ENCODE measurements around the gene PFDN4. TPM values are rescaled to one million over a fixed set of nuclear protein-coding genes. Genes with fewer than 3 reads are reported as not detected.

The PFDN4 gene
- total RNA-seq, 2 experiments from 2014 or later: 38.4 to 40.3 TPM

DNA sequence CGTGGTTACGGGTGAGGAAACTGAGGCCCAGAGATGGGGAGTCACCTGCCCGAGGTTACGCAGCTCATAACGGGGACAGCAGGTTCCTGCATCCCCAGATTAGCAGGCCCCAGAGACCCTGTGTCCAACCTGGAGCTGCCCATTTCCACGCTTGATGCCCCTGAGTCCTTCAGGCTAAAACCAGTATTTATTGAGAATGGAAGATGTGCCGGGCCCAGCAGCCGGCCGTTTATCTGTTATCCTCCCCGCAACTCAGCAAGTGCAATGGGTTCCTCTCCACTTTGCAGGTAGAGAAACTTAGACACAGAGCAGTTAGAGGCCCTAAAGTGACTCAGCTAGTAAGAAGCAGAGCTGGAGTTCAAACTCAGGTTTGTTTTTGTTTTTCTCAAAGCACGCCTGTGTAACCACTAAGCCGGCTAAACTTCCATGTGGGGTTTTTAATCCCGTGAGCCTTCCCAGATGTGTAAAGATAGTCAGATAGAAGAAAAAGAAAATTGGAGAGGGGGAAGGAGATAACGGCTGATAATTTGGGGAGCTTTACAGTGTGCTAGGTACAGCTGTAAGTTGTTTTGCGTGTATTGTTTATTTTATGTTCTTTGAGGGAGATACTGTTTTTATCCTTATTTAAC is 775 bp downstream of the PFDN4 start:
- Mint-ChIP-seq H3K9me3 (no peaks in the 10 kb centered on the region), H3K27me3 (no peaks in the 10 kb centered on the region), H3K36me3 (no peaks in the 10 kb centered on the region), H3K27ac (peak overlapping the region; percentile 57), H3K4me1 (ENCODE audit: low read depth) (peaks cover 51% of the 10 kb centered on the region), H3K4me3 (peak overlapping the region; percentile 86)
- DNase-seq: peak; percentile 35
- CTCF ChIA-PET: interaction anchor here (0.6 to 2.8 kb wide), 12 partner anchors 10 to 439 kb away, joined by 3 to 18 read pairs (median 6); no protein-coding TSS in a partner anchor
- POLR2A ChIA-PET: interaction anchor here (1.1 kb wide), 1 partner anchor 13 kb away, joined by 3 read pairs; no protein-coding TSS in a partner anchor
- intact Hi-C loops (cut with micrococcal nuclease): loop anchor here (5.0 to 10.0 kb wide), 2 partner anchors 79 to 614 kb away; partner anchors contain the start of gene ZNF217

DNA sequence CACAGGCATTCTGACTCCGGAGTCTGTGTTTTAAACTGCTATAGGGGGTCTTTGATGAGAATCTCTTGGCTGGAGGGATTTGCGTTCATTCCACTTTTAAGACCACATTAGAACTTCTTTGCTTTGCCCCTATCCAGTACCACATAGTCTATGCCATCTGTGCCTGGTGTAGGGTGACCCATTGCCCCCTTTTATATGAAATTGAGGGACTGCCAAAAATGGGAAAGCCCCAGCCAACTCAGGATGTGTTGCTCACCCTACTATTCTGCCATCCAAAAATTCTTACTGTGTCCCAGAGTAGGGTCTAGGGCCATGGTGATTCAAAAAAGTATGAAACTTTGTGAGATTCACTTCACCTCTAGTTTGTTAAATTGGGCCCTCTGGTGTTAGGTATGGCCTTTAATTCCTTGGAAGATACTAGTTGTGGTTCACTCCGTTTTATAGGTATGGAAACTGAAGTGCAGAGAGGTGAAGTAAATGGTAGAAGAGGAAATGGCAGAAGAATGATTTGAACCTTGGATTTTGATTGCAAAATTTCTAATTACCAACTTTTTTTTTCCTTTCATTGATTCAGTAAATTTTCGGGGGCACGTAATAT is 1.4 kb downstream of the PFDN4 start:
- no peaks in the 10 kb centered on the region for H3K36me3 Mint-ChIP-seq
- DNase-seq: no peak
- H3K4me1 Mint-ChIP-seq (ENCODE audit: low read depth): peaks cover 51% of the 10 kb centered on the region
- H3K27ac Mint-ChIP-seq: no peak overlapping the region
- ChIA-PET CTCF (interaction anchor here (1.0 to 2.8 kb wide), 6 partner anchors 9 to 439 kb away, joined by 3 to 18 read pairs (median 10); no protein-coding TSS in a partner anchor), POLR2A (no interaction called here)
- H3K4me3 Mint-ChIP-seq: peak overlapping the region; percentile 86
- H3K9me3 Mint-ChIP-seq: no peaks in the 10 kb centered on the region
- no peaks in the 10 kb centered on the region for H3K27me3 Mint-ChIP-seq
- intact Hi-C loops (cut with micrococcal nuclease): loop anchor here (5.0 to 10.0 kb wide), 2 partner anchors 78 to 615 kb away; partner anchors contain the start of gene ZNF217

DNA sequence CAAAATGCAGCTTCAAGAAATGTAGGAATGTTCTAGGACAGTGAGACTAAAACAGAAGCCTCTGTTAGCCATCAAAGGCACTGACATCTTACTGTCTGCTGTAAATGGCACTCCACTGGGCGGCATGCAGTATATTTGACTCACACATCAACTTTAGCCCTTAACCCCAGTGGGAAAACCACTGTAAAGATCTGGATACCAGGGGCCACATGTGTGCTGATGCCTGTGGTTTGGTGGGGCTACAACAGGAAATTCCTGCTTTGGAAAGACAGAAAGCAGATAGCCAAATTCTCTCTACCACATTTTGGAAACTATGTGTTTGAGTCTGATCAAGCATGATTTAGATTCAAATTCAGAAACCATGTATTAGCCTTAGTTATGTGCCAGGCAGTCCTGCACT is 4.3 kb downstream of the PFDN4 start:
- H3K4me3 Mint-ChIP-seq: no peak overlapping the region
- no peaks in the 10 kb centered on the region for H3K9me3 Mint-ChIP-seq
- intact Hi-C loops (cut with micrococcal nuclease): no loop called here
- POLR2A ChIA-PET: no interaction called here
- no peak for DNase-seq
- CTCF ChIA-PET: interaction anchor here (1.7 kb wide), 1 partner anchor 12 kb away, joined by 6 read pairs; no protein-coding TSS in a partner anchor
- no peaks in the 10 kb centered on the region for H3K27me3 Mint-ChIP-seq
- peaks cover 37% of the 10 kb centered on the region for H3K4me1 Mint-ChIP-seq (ENCODE audit: low read depth)
- no peak overlapping the region for H3K27ac Mint-ChIP-seq
- peaks cover 9% of the 10 kb centered on the region for H3K36me3 Mint-ChIP-seq

DNA sequence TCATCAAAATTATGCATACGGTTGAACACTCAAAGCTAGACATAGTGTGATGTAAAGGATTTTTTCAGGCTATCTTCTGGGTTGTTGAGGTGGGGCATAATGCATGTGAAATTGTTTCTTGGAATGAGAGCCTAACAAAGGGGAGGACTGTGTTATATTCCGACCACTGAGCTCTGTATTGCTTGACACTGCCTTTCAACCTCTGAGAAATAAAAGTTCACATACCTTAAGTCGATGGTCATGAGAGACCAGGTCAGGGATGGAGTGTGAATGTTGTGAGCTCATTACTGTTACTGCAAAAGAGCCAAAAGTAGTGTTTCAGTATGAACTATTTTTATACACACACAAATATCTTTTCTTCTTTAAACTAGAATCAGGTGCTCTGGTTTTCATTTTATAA is 5.0 kb downstream of the PFDN4 start:
- intact Hi-C loops (cut with micrococcal nuclease): no loop called here
- ChIA-PET CTCF (interaction anchor here (1.2 to 2.5 kb wide), 3 partner anchors 9 to 109 kb away, joined by 4 to 6 read pairs (median 6); no protein-coding TSS in a partner anchor), POLR2A (no interaction called here)
- Mint-ChIP-seq H3K4me1 (ENCODE audit: low read depth) (peaks cover 35% of the 10 kb centered on the region), H3K36me3 (peaks cover 11% of the 10 kb centered on the region), H3K27ac (no peak overlapping the region), H3K9me3 (no peaks in the 10 kb centered on the region), H3K4me3 (no peak overlapping the region), H3K27me3 (no peaks in the 10 kb centered on the region)
- no peak for DNase-seq

DNA sequence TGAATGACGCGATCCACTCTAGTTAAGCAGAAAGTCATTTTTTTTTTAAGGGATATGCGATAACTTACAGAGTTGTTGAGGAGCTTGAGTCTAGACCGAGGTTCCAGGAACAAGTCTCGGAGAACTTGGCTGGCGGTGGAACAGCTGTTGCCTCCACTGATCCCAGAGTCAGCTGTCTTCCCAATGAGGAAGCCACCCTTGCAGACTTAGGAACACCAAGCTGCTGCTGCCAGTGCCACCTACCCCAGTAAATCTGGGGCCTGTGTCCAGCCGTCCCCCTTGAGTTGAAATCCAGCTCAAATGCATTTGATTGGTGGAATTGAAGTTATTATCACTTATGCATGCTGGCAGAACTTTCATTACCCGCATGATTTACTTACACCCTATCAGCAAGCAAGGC is 6.7 kb downstream of the PFDN4 start:
- POLR2A ChIA-PET: no interaction called here
- Mint-ChIP-seq H3K9me3 (no peaks in the 10 kb centered on the region), H3K4me3 (no peak overlapping the region), H3K4me1 (ENCODE audit: low read depth) (peaks cover 25% of the 10 kb centered on the region), H3K27ac (no peak overlapping the region), H3K27me3 (no peaks in the 10 kb centered on the region), H3K36me3 (peaks cover 14% of the 10 kb centered on the region)
- intact Hi-C loops (cut with micrococcal nuclease): no loop called here
- no peak for DNase-seq
- CTCF ChIA-PET: interaction anchor here (0.7 to 2.5 kb wide), 4 partner anchors 15 to 114 kb away, joined by 3 to 6 read pairs (median 6); no protein-coding TSS in a partner anchor

DNA sequence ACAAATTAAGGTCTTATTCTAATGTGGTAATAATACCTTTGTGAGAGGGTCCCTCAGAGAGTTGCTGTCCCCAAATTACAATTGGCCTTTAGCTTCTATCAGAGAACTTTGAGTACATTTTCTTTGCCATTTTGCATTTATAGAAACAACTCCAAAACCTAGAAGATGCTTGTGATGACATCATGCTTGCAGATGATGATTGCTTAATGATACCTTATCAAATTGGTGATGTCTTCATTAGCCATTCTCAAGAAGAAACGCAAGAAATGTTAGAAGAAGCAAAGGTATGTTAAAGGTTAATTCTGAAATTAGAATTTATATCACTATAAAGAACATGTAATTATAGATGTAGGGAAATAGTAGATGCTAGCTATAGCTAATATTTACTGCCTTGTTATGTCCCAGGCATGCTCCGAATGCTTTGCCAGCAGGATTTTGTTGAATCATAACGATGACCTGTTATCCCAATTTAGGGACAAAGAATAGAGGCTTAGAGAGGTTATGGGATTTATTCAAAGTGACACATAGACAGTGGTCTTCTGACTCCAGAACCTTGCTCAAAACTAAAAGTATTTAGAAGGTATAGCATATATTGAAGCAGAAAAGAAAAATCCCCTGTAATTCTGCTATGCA is 7.4 kb downstream of the PFDN4 start:
- Mint-ChIP-seq H3K4me1 (ENCODE audit: low read depth) (peaks cover 18% of the 10 kb centered on the region), H3K4me3 (no peak overlapping the region), H3K27me3 (no peaks in the 10 kb centered on the region), H3K36me3 (peaks cover 14% of the 10 kb centered on the region), H3K27ac (no peak overlapping the region), H3K9me3 (no peaks in the 10 kb centered on the region)
- DNase-seq: no peak
- CTCF ChIA-PET: interaction anchor here (2.1 to 2.5 kb wide), 2 partner anchors 15 to 112 kb away, joined by 6 read pairs; no protein-coding TSS in a partner anchor
- intact Hi-C loops (cut with micrococcal nuclease): no loop called here
- POLR2A ChIA-PET: no interaction called here

DNA sequence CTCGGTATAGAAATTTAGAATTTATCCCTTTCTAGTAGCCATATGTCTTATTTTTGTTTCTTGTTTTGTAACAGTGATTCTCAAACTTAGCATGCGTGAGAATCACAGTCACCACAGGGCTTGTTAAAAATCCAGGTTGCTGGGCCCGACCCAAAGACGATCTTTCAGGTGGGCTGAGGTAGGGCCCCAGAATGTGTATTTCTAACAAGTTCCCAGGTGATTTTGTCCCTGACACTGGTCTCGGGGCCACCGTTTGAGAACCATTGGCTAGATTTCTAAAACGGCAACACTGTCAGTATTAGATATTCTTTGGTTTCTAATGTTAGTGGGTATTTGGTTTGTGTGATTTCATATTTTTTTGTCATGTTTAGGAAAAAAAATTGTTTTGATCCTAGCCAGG is 9.9 kb downstream of the PFDN4 start:
- intact Hi-C loops (cut with micrococcal nuclease): no loop called here
- Mint-ChIP-seq H3K27ac (no peak overlapping the region), H3K9me3 (no peaks in the 10 kb centered on the region), H3K36me3 (peaks cover 14% of the 10 kb centered on the region), H3K27me3 (no peaks in the 10 kb centered on the region), H3K4me1 (ENCODE audit: low read depth) (peaks cover 28% of the 10 kb centered on the region), H3K4me3 (no peak overlapping the region)
- DNase-seq: no peak
- POLR2A ChIA-PET: no interaction called here
- CTCF ChIA-PET: interaction anchor here (2.6 kb wide), 1 partner anchor 10 kb away, joined by 18 read pairs; the partner anchor contains the start of gene PFDN4

DNA sequence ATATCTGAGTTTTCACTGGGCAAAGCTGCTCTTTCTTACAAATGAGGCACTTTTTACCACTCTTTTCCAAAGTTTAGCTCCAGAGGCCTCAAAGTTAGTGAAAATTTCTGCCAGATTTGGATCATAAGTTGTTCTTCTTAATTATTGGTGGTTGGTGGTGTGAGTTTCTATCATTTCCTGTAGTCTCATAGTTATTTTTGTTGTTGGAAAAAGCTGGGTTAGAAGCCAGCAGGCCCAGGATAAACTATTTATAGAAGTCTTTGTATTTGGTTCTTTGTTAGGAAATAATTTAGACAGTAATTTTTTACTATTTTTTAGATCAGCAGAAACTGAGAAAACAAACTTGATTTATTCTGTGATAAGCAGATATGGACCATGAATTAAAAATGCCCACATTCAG is 10.6 kb downstream of the PFDN4 start:
- no peak for DNase-seq
- Mint-ChIP-seq H3K4me1 (ENCODE audit: low read depth) (peaks cover 26% of the 10 kb centered on the region), H3K36me3 (peaks cover 14% of the 10 kb centered on the region), H3K4me3 (no peak overlapping the region), H3K27ac (no peak overlapping the region), H3K9me3 (no peaks in the 10 kb centered on the region), H3K27me3 (no peaks in the 10 kb centered on the region)
- POLR2A ChIA-PET: no interaction called here
- CTCF ChIA-PET: interaction anchor here (0.6 to 2.6 kb wide), 5 partner anchors 11 to 430 kb away, joined by 3 to 18 read pairs (median 6); partner anchors contain the start of gene PFDN4
- intact Hi-C loops (cut with micrococcal nuclease): no loop called here

DNA sequence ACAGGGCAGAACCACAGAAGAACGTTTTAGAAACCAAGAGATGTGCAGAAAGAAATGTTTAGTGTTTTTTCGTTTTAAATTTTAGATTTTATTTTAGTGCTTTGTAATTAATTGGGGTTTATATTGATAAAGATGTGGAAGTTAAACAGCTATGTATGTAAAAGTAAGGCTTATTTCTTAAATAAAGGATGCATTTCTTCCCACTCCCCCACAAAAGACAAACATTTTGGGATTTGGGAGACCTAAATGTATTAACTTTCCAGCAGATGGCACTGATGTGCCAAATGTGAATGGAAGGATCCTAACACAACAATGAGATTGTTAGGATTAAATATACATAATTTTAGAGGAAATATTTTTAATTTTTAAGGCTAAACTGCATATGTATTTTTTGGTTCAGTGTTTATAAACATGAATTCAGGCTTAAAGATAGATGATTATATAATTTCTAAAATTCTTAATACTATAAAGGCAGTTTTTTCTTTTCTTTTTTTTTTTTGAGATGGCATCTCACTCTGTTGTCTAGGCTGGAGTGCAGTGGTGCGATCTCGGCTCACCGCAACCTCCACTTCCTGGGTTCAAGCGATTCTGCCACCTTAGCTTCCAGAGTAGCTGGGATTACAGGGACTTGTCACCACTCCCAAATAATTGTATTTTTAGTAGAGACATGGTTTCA is 12.0 kb downstream of the PFDN4 start:
- POLR2A ChIA-PET: no interaction called here
- H3K36me3 Mint-ChIP-seq: peaks cover 13% of the 10 kb centered on the region
- no peak overlapping the region for H3K4me3 Mint-ChIP-seq
- DNase-seq: no peak
- no peak overlapping the region for H3K27ac Mint-ChIP-seq
- no peaks in the 10 kb centered on the region for H3K27me3 Mint-ChIP-seq
- peaks cover 24% of the 10 kb centered on the region for H3K4me1 Mint-ChIP-seq (ENCODE audit: low read depth)
- CTCF ChIA-PET: interaction anchor here (0.6 to 2.6 kb wide), 7 partner anchors 9 to 428 kb away, joined by 3 to 18 read pairs (median 3); partner anchors contain the start of gene PFDN4
- no peaks in the 10 kb centered on the region for H3K9me3 Mint-ChIP-seq
- intact Hi-C loops (cut with micrococcal nuclease): loop anchor here (2.0 kb wide), 1 partner anchor 427 kb away; no protein-coding TSS in a partner anchor

DNA sequence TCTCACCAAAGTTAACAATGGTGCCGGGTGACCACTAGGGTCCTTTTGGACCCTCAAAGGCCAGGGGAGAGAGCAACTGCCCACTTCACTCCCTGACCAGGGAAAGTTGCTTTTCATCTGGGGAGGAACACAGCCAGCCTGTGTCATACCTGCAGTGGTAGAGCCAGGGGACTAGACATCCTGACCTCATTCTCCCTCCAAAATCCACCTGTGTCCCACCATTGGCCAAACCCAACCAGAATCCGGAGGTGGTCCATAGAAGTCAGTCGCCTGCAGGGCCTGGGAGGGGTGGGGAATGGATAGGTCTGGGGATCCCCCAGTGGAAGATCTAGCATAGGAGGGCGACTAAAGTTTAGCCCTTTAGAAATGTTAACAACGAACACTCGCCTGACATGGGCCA is 12.8 kb downstream of the PFDN4 start:
- H3K4me1 Mint-ChIP-seq (ENCODE audit: low read depth): peaks cover 24% of the 10 kb centered on the region
- peak overlapping the region; percentile 42 for H3K27ac Mint-ChIP-seq
- DNase-seq: no peak
- H3K4me3 Mint-ChIP-seq: no peak overlapping the region
- intact Hi-C loops (cut with micrococcal nuclease): loop anchor here (1.0 to 2.0 kb wide), 2 partner anchors 65 to 426 kb away; no protein-coding TSS in a partner anchor
- POLR2A ChIA-PET: interaction anchor here (0.6 kb wide), 1 partner anchor 330 kb away, joined by 3 read pairs; no protein-coding TSS in a partner anchor
- no peaks in the 10 kb centered on the region for H3K9me3 Mint-ChIP-seq
- peaks cover 12% of the 10 kb centered on the region for H3K36me3 Mint-ChIP-seq
- H3K27me3 Mint-ChIP-seq: no peaks in the 10 kb centered on the region
- CTCF ChIA-PET: interaction anchor here (0.6 to 1.0 kb wide), 4 partner anchors 26 to 425 kb away, joined by 3 to 5 read pairs (median 4); no protein-coding TSS in a partner anchor

DNA sequence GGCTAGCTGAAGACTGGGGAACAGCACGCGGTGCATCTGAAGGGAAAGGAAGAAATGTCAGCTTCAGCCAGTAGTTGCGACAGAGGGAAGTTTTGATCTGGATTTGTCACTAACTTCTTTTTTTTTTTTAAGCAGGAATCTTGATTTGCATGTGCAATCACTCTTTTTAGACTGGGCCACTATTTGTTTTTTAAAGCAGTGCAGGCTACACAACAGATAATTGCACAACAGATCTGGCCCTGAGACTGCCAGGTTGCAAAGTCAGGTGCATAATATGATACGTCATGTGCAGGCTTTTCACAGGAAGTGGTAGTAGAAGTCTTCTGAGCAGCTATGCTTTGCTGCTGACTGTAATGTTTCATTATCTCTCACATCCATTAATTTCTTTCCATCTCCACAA is 13.5 kb downstream of the PFDN4 start:
- Mint-ChIP-seq H3K27me3 (no peaks in the 10 kb centered on the region), H3K4me3 (no peak overlapping the region), H3K36me3 (peaks cover 9% of the 10 kb centered on the region), H3K9me3 (no peaks in the 10 kb centered on the region), H3K27ac (peak overlapping the region; percentile 39), H3K4me1 (ENCODE audit: low read depth) (peaks cover 24% of the 10 kb centered on the region)
- DNase-seq: peak; percentile 39
- ChIA-PET CTCF (interaction anchor here (0.6 to 1.7 kb wide), 6 partner anchors 8 to 426 kb away, joined by 3 to 8 read pairs (median 4); no protein-coding TSS in a partner anchor), POLR2A (interaction anchor here (0.6 kb wide), 2 partner anchors 13 to 330 kb away, joined by 3 read pairs; partner anchors contain the start of gene PFDN4)
- intact Hi-C loops (cut with micrococcal nuclease): loop anchor here (1.0 to 2.0 kb wide), 2 partner anchors 64 to 425 kb away; no protein-coding TSS in a partner anchor
